Ascending aorta (tissue), 2 donors: ENCODE results near the gene C4orf17. TPM values are rescaled to one million over a fixed set of nuclear protein-coding genes. Genes with fewer than 3 reads are reported as not detected.
"Not testable (repeated sequence)": the region's sequence is repeated elsewhere in the genome, so short reads cannot be mapped to it uniquely, and the experiment has no call there.

Experiments
- DNase-seq, 2 donors: peaks; one replicate each; pipeline ENCODE4 v3.0.0-alpha.2; 2019; ENCODE audit warnings: low spot score in 2 of 2
- H3K27ac ChIP-seq, 2 donors: fragments of 200-600 bp; sonication (generic); one replicate each; pipeline ENCODE4 v1.5.1; 2016 to 2017; ENCODE audit warnings: mild to moderate bottlenecking in 1 of 2
- H3K27me3 ChIP-seq: fragments of 200-600 bp; sonication (generic); one replicate; pipeline ENCODE4 v1.5.1; 2017
- H3K36me3 ChIP-seq, 2 donors: fragments of 200-600 bp; sonication (generic); one replicate each; pipeline ENCODE4 v1.5.1; 2016
- H3K4me1 ChIP-seq, 2 donors: fragments of 200-600 bp; sonication (generic); one replicate each; pipeline ENCODE4 v1.5.1; 2016 to 2017; ENCODE audit warnings: mild to moderate bottlenecking in 1 of 2
- H3K4me3 ChIP-seq, 2 donors: fragments of 200-600 bp; sonication (generic); one replicate each; pipeline ENCODE4 v1.5.1; 2016 to 2017; ENCODE audit warnings: mild to moderate bottlenecking in 1 of 2
- H3K9me3 ChIP-seq, 2 donors: fragments of 200-600 bp; sonication (generic); one replicate each; pipeline ENCODE4 v1.5.1; 2016
- CTCF ChIP-seq, 3 experiments: fragments of 200-600 bp in 2 of 3; fragments of 450-650 bp in 1 of 3; sonication (generic) in 2 of 3; IDR thresholded peaks; one replicate each; pipeline ENCODE4 v1.5.1; 2016 to 2019; ENCODE audit warnings: antibody characterized with exemption in 3 of 3, mild to moderate bottlenecking in 1 of 3, moderate library complexity in 1 of 3
- intact Hi-C: fragments of 100-400 bp; cut with DNase I; formaldehyde crosslinking; loops from one replicate; pipeline ENCODE4 v1.15.1; 2023
- total RNA-seq: library from RNA; depleted of rRNA; stranded (reverse); fragments of >200 nt; gene quantifications from one replicate; pipeline ENCODE4 v1.1.0, GENCODE V29; 2016

Gene C4orf17
- total RNA-seq, 1 donor from 2014 or later, result not detected

DNA sequence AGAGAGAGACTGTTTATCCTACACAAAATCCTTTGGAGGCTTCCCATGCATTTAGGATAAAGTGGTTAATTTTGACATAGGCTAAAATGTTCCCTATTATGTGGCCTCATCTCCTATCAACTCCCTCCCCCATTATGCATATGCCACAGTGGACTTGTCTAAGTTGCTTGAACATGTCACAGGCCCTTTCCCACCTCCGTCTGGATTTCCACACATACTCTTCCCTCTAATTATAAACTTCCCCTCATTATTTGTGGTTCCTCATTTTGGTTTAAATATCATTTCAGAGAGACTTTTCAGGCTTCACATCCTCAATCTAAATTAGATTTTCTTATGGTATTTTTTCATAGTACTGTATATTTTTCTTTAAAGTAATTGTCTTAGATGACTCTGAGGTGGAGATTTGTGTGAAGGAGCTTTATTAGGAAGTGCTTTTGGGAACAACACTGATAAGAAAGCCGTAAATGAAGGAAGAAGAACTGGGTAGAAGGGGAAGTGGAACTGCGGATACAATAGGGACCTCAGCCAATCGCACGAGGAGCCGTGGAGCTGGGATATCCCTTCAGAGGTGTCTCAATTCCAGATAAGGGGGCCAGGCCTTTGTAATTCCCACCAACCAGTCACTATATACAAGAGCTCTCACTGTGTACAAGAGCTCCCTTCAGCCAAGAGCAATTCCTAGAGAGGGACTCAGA is 7.9 kb downstream of the C4orf17 start:
- intact Hi-C loops, result no loop called here
- H3K4me3 ChIP-seq, result no peak overlapping the region
- H3K27me3 ChIP-seq, result no peaks in the 10 kb centered on the region
- no peak for TF ChIP-seq CTCF (IDR thresholded peaks at IDR 0.05)
- H3K27ac ChIP-seq, result no peak overlapping the region
- H3K4me1 ChIP-seq, result no peaks in the 10 kb centered on the region
- H3K36me3 ChIP-seq, result no peaks in the 10 kb centered on the region
- DNase-seq, result no peak
- no peaks in the 10 kb centered on the region for H3K9me3 ChIP-seq

- H3K27me3 ChIP-seq, result no peaks in the 10 kb centered on the region
- H3K27ac ChIP-seq, result no peak overlapping the region
- TF ChIP-seq CTCF (IDR thresholded peaks at IDR 0.05), result no peak
- no peaks in the 10 kb centered on the region for H3K9me3 ChIP-seq
- H3K4me1 ChIP-seq, result no peaks in the 10 kb centered on the region
- DNase-seq, result no peak
- intact Hi-C loops, result no loop called here
- H3K36me3 ChIP-seq, result no peaks in the 10 kb centered on the region
- H3K4me3 ChIP-seq, result no peak overlapping the region
These were observed 18.4 kb downstream of the C4orf17 start for GRCh38 chr4:99529228-99529627.

GRCh38 chr4:99529956-99530355 is 19.1 kb downstream of the C4orf17 start:
- DNase-seq, result no peak
- Histone ChIP-seq H3K4me1 (no peaks in the 10 kb centered on the region), H3K27ac (no peak overlapping the region), H3K9me3 (no peaks in the 10 kb centered on the region), H3K27me3 (no peaks in the 10 kb centered on the region), H3K36me3 (no peaks in the 10 kb centered on the region), H3K4me3 (no peak overlapping the region)
- intact Hi-C loops, result no loop called here
- no peak for TF ChIP-seq CTCF (IDR thresholded peaks at IDR 0.05)

DNA sequence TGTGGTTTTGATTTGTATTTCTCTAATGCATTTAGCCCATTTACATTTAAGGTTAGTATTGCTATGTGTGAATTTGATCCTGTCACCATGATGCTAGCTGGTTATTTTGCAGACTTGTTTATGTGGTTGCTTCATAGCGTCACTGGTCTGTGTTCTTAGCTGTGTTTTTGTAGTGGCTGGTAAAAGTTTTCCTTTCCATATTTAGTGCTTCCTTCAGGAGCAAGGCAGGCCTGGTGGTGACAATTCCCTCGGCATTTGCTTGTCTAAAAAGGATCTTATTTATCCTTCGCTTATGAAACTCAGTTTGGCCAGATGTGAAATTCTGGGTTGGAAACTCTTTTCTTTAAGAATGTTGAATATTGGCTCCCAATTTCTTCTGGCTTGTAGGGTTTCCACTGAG is 23.9 kb downstream of the C4orf17 start:
- H3K27me3 ChIP-seq, intact Hi-C loops, H3K36me3 ChIP-seq, DNase-seq, H3K27ac ChIP-seq, H3K9me3 ChIP-seq, H3K4me3 ChIP-seq, H3K4me1 ChIP-seq: not testable (repeated sequence)

- intact Hi-C loops, result no loop called here
- H3K4me3 ChIP-seq, result no peak overlapping the region
- H3K4me1 ChIP-seq, result no peaks in the 10 kb centered on the region
- H3K27me3 ChIP-seq, result no peaks in the 10 kb centered on the region
- H3K36me3 ChIP-seq, result no peaks in the 10 kb centered on the region
- TF ChIP-seq CTCF (IDR thresholded peaks at IDR 0.05), result no peak
- no peak overlapping the region for H3K27ac ChIP-seq
- no peaks in the 10 kb centered on the region for H3K9me3 ChIP-seq
- no peak for DNase-seq
These were observed 25.4 kb downstream of the C4orf17 start for GRCh38 chr4:99536271-99536670.

DNA sequence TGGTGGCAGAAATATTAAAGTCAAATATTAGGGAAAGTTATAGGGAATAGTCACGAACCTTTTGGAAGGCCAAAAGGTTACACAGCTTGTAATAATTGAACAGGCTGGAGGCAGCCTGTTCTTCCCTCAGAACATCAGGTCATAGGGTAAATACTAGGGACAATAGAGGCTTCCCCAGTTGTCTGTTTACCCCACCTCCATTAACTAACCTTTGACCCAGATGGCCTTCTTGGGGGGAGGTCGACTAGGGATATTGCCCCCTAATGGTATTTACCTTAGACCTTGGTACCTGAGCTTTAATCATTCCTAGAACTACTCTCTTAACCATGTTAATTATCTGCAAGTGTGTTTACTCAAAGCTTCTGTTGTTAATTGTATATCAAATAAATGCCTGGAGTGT is 26.0 kb downstream of the C4orf17 start:
- Histone ChIP-seq H3K4me1 (no peaks in the 10 kb centered on the region), H3K4me3 (no peak overlapping the region), H3K27ac (no peak overlapping the region), H3K9me3 (no peaks in the 10 kb centered on the region), H3K36me3 (no peaks in the 10 kb centered on the region), H3K27me3 (no peaks in the 10 kb centered on the region)
- no peak for DNase-seq
- intact Hi-C loops, result no loop called here
- TF ChIP-seq CTCF (IDR thresholded peaks at IDR 0.05), result no peak
